ENCODE data around the gene ARHGAP26.

- no peak for TF ChIP-seq SUZ12 (IDR thresholded peaks at IDR 0.05; ENCODE audit: extremely low read depth, insufficient read depth, insufficient read length)
- TF ChIP-seq YY1 (IDR thresholded peaks at IDR 0.05; ENCODE audit: insufficient read depth, insufficient read length): no peak
- no peak for TF ChIP-seq ZNF274 (IDR thresholded peaks at IDR 0.05; ENCODE audit: low read depth, low read length)
Measured at GRCh38 chr5:142908659-142909058, 138.5 kb downstream of the ARHGAP26 start.

All from NT2/D1 (cell line).